ENCODE measurements around the gene PLPPR5.

The PLPPR5 gene

GRCh38 chr1:98981917-98982513 is 22.6 kb downstream of the PLPPR5 start:
- no peak overlapping the region for H3K4me3 ChIP-seq (ENCODE audit: low read length)
- H3K27me3 ChIP-seq (ENCODE audit: low read depth, low read length), result no peaks in the 10 kb centered on the region
- H3K36me3 ChIP-seq (replicated peaks; ENCODE audit: low read depth, low read length), result no peaks in the 10 kb centered on the region
- H4K20me1 ChIP-seq (ENCODE audit: insufficient read depth, low read length), result no peaks in the 10 kb centered on the region
- H3K27ac ChIP-seq (ENCODE audit: low read length), result no peak overlapping the region
- no peak overlapping the region for H3K9ac ChIP-seq (ENCODE audit: low read length)
- H3K79me2 ChIP-seq (ENCODE audit: low read length), result no peaks in the 10 kb centered on the region
- H3K4me2 ChIP-seq (ENCODE audit: low read length), result no peak overlapping the region
- H3K4me1 ChIP-seq (ENCODE audit: low read length), result no peaks in the 10 kb centered on the region
- TF ChIP-seq EZH2phosphoT487 (IDR thresholded peaks at IDR 0.05; ENCODE audit: low read depth), result no peak
- TF ChIP-seq CTCF (IDR thresholded peaks at IDR 0.05; ENCODE audit: low read depth, low read length), result no peak
- H3K9me3 ChIP-seq (ENCODE audit: insufficient read depth, low read length), result no peaks in the 10 kb centered on the region
- H2AFZ ChIP-seq (ENCODE audit: low read depth, low read length), result no peak overlapping the region

- Histone ChIP-seq H3K36me3 (replicated peaks; ENCODE audit: low read depth, low read length) (no peaks in the 10 kb centered on the region), H3K4me1 (ENCODE audit: low read length) (no peaks in the 10 kb centered on the region), H4K20me1 (ENCODE audit: insufficient read depth, low read length) (no peaks in the 10 kb centered on the region), H3K4me2 (ENCODE audit: low read length) (no peak overlapping the region), H3K79me2 (ENCODE audit: low read length) (no peaks in the 10 kb centered on the region), H3K27me3 (ENCODE audit: low read depth, low read length) (no peaks in the 10 kb centered on the region), H3K4me3 (ENCODE audit: low read length) (no peak overlapping the region), H3K9ac (ENCODE audit: low read length) (no peak overlapping the region), H3K9me3 (ENCODE audit: insufficient read depth, low read length) (no peaks in the 10 kb centered on the region), H2AFZ (ENCODE audit: low read depth, low read length) (no peak overlapping the region), H3K27ac (ENCODE audit: low read length) (no peak overlapping the region)
- TF ChIP-seq CTCF (IDR thresholded peaks at IDR 0.05; ENCODE audit: low read depth, low read length) (no peak), EZH2phosphoT487 (IDR thresholded peaks at IDR 0.05; ENCODE audit: low read depth) (no peak)
Measured at GRCh38 chr1:98979463-98979862, 25.2 kb downstream of the PLPPR5 start.

GRCh38 chr1:98975810-98976209 is 28.9 kb downstream of the PLPPR5 start:
- no peak overlapping the region for H3K4me2 ChIP-seq (ENCODE audit: low read length)
- H3K9me3 ChIP-seq (ENCODE audit: insufficient read depth, low read length), result no peaks in the 10 kb centered on the region
- H3K27me3 ChIP-seq (ENCODE audit: low read depth, low read length), result no peaks in the 10 kb centered on the region
- H3K27ac ChIP-seq (ENCODE audit: low read length), result no peak overlapping the region
- H3K4me3 ChIP-seq (ENCODE audit: low read length), result no peak overlapping the region
- H3K4me1 ChIP-seq (ENCODE audit: low read length), result no peaks in the 10 kb centered on the region
- no peaks in the 10 kb centered on the region for H3K36me3 ChIP-seq (replicated peaks; ENCODE audit: low read depth, low read length)
- H4K20me1 ChIP-seq (ENCODE audit: insufficient read depth, low read length), result no peaks in the 10 kb centered on the region
- no peak overlapping the region for H3K9ac ChIP-seq (ENCODE audit: low read length)
- H3K79me2 ChIP-seq (ENCODE audit: low read length), result no peaks in the 10 kb centered on the region
- no peak overlapping the region for H2AFZ ChIP-seq (ENCODE audit: low read depth, low read length)
- TF ChIP-seq CTCF (IDR thresholded peaks at IDR 0.05; ENCODE audit: low read depth, low read length) (no peak), EZH2phosphoT487 (IDR thresholded peaks at IDR 0.05; ENCODE audit: low read depth) (no peak)

GRCh38 chr1:98975113-98975512 is 29.5 kb downstream of the PLPPR5 start:
- no peaks in the 10 kb centered on the region for H4K20me1 ChIP-seq (ENCODE audit: insufficient read depth, low read length)

More at GRCh38 chr1:98975113-98975512, 29.5 kb downstream of the PLPPR5 start:
- H3K4me3 ChIP-seq (ENCODE audit: low read length), result no peak overlapping the region
- no peak for TF ChIP-seq CTCF (IDR thresholded peaks at IDR 0.05; ENCODE audit: low read depth, low read length)
- TF ChIP-seq EZH2phosphoT487 (IDR thresholded peaks at IDR 0.05; ENCODE audit: low read depth), result no peak
- no peak overlapping the region for H3K4me2 ChIP-seq (ENCODE audit: low read length)
- H3K4me1 ChIP-seq (ENCODE audit: low read length), result no peaks in the 10 kb centered on the region
- no peak overlapping the region for H3K27ac ChIP-seq (ENCODE audit: low read length)
- H3K27me3 ChIP-seq (ENCODE audit: low read depth, low read length), result no peaks in the 10 kb centered on the region
- H3K9ac ChIP-seq (ENCODE audit: low read length), result no peak overlapping the region
- no peaks in the 10 kb centered on the region for H3K79me2 ChIP-seq (ENCODE audit: low read length)
- no peak overlapping the region for H2AFZ ChIP-seq (ENCODE audit: low read depth, low read length)
- H3K36me3 ChIP-seq (replicated peaks; ENCODE audit: low read depth, low read length), result no peaks in the 10 kb centered on the region
- H3K9me3 ChIP-seq (ENCODE audit: insufficient read depth, low read length), result no peaks in the 10 kb centered on the region
